ENCODE results near the gene PSMB2.

The PSMB2 gene

GRCh38 chr1:35570589-35571137 is 70.7 kb downstream of the PSMB2 start (continued):
- 0 out of 2 replicates have a peak, but pooled peaks have one; percentile 24 for TF ChIP-seq ZNF692 (tag by site-specific recombination; IDR thresholded peaks at IDR 0.05)
- no peak for TF ChIP-seq PRDM6 (tag by site-specific recombination; IDR thresholded peaks at IDR 0.05)
- TF ChIP-seq ZNF10 (tag by site-specific recombination; IDR thresholded peaks at IDR 0.05) = no peak
- no peak for TF ChIP-seq ZNF610 (tag by site-specific recombination; IDR thresholded peaks at IDR 0.05; ENCODE audit: borderline replicate concordance)
- TF ChIP-seq ZNF404 (tag by site-specific recombination; IDR thresholded peaks at IDR 0.05) = no peak
- no peak for TF ChIP-seq ZNF169 (tag by site-specific recombination; IDR thresholded peaks at IDR 0.05)
- TF ChIP-seq ZSCAN23 (tag by site-specific recombination; IDR thresholded peaks at IDR 0.05) = no peak
- TF ChIP-seq GLIS1 (tag by site-specific recombination; IDR thresholded peaks at IDR 0.05) = no peak
- TF ChIP-seq OSR2 (tag by site-specific recombination; IDR thresholded peaks at IDR 0.05) = no peak
- TF ChIP-seq FEZF1 (tag by site-specific recombination; IDR thresholded peaks at IDR 0.05) = peak; percentile 64
- no peak for TF ChIP-seq ZNF488 (tag by site-specific recombination; IDR thresholded peaks at IDR 0.05)
- no peak for TF ChIP-seq HIC1 (tag by site-specific recombination; IDR thresholded peaks at IDR 0.05)
- TF ChIP-seq ZNF184 (tag by site-specific recombination; IDR thresholded peaks at IDR 0.05) = no peak
- TF ChIP-seq ZNF155 (tag by site-specific recombination; IDR thresholded peaks at IDR 0.05) = no peak
- no peak for TF ChIP-seq ZNF121 (tag by site-specific recombination; IDR thresholded peaks at IDR 0.05)
- TF ChIP-seq SP3 (tag by site-specific recombination; IDR thresholded peaks at IDR 0.05) = 0 out of 2 replicates have a peak, but pooled peaks have one; percentile 10
- no peak for TF ChIP-seq ZFP41 (tag by site-specific recombination; IDR thresholded peaks at IDR 0.05; ENCODE audit: borderline replicate concordance)
- no peak for TF ChIP-seq MYNN (tag by site-specific recombination; IDR thresholded peaks at IDR 0.05; ENCODE audit: borderline replicate concordance)
- no peak for TF ChIP-seq ZNF341 (tag by site-specific recombination; IDR thresholded peaks at IDR 0.05; ENCODE audit: low read depth)
- no peak for TF ChIP-seq ZEB2 (tag by site-specific recombination; IDR thresholded peaks at IDR 0.05)
- TF ChIP-seq ZNF157 (tag by site-specific recombination; IDR thresholded peaks at IDR 0.05) = no peak
- no peak for TF ChIP-seq ZSCAN30 (tag by site-specific recombination; IDR thresholded peaks at IDR 0.05)
- no peak for TF ChIP-seq MZF1 (tag by site-specific recombination; IDR thresholded peaks at IDR 0.05; ENCODE audit: borderline replicate concordance)
- no peak for TF ChIP-seq ZNF768 (tag by site-specific recombination; IDR thresholded peaks at IDR 0.05)
- no peak for TF ChIP-seq ZNF433 (tag by site-specific recombination; IDR thresholded peaks at IDR 0.05; ENCODE audit: low read depth)
- no peak for TF ChIP-seq ZNF214 (tag by site-specific recombination; IDR thresholded peaks at IDR 0.05; ENCODE audit: borderline replicate concordance)
- no peak for TF ChIP-seq INSM2 (tag by site-specific recombination; IDR thresholded peaks at IDR 0.05)
- TF ChIP-seq EGR2 (tag by site-specific recombination; IDR thresholded peaks at IDR 0.05; ENCODE audit: low read depth) = no peak
- peak; percentile 32; the same call in 1 of the 2 replicates for TF ChIP-seq ZNF629 (tag by site-specific recombination; IDR thresholded peaks at IDR 0.05)
- TF ChIP-seq ZNF302 (tag by site-specific recombination; IDR thresholded peaks at IDR 0.05; ENCODE audit: low read depth) = no peak
- no peak for TF ChIP-seq KLF10 (tag by site-specific recombination; IDR thresholded peaks at IDR 0.05)
- TF ChIP-seq KLF17 (tag by site-specific recombination; IDR thresholded peaks at IDR 0.05) = no peak

All from HEK293 (cell line).